DMS153 treated with DMSO at 0.1 percent for 48 hours (cell line): ENCODE measurements around the gene ATP9A.
"Not testable (repeated sequence)": the region's sequence is repeated elsewhere in the genome, so short reads cannot be mapped to it uniquely, and the experiment has no call there.

Experiments
- DNase-seq: peaks from one replicate; lab custom pipeline; 2025; ENCODE audit not compliant: unreplicated experiment; lab: John Stamatoyannopoulos, UW

ATP9A gene

DNA sequence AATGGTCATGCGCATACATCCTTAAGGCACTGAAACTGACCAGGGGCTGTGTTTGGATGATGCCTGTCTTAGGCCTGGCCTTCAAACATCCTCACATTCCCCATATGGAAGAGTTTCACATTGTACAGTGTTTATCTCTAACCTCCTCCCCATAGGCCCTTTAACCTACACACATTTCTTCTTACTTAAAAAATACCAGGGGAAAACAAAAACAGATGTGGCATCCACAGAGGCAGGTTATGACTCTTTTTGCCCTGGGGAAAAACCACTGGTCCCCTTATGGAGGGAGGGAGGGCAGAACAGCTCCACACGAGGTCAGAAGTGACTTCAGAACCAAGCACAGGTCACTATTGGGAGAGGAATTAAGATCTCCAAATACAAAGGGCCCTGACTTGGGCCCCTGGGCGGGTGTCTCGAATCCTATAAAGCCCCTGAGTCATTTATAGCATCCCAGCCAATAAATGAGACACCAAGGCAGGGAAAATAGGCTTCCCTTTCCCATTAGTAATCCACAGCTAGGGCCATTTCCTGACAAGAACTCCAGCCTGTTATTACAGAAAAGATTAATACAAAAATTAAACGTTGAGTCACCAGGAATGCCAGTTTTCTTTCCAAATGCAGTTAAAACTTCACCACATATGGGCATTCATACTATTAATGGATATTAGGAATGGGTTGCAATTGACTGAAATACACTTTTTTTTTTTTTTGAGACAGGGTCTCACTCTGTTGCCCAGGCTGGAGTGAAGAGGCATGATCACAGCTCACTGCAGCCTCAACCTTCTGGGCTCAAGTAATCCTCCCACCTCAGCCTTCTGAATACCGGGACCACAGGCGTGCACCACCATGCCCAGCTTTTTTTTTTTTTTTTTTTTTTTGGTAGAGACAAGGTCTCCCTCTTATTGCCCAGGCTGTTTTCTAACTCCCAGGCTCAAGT, 107.2 kb downstream of the ATP9A start:
- no peak for DNase-seq

DNA sequence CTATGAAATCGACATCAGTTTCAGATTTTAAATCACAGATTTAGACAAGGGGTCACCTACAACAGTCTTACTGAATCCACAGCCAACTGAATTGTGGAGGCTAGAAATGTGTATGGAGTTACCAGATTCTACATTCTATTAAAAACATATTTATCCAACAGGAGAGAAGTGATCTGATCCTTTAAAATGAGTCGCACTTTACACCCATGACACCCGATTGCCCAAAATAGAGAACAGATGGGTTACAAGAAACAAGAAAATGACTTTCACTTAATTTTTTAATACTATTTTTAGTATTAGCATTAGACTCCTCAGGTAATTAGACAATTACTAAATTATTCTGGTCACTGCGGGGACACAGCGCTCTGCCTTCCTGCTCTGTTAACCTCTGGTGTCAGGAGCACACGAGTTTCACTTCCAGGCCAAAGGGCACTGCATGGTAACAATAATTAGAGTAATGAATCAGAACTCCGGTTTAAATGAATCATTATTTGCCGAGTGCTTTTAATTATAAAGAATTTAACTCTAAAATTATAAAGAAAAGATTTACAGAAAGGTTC, 108.6 kb downstream of the ATP9A start:
- no peak for DNase-seq

DNA sequence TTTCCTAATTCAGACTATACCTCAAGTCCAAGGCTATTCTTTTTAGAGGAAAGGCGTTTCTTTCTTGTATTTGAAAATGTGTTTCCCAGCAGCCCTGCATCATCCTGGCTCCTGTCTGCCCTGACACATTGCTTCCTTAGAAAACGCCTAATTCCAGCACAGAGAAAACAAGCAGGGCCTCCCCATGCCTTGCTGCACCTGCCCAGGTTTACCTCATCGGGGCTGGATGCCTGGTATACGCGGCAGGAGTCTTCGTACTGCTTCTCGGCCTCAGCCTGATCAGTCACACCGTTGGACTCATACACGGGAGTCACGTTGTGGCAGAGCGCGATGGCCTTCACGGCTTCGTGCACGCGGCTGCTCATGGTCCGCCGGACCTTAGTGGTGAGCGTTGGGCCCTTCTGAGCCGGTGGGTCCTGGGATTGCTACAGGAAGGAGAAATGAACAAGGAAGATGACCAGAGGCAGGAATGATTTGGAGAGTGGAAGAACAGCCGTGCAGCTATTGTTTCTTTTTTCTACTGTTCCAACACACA, 111.4 kb downstream of the ATP9A start:
- DNase-seq, result no peak

- not testable (repeated sequence) for DNase-seq
These were observed 112.1 kb downstream of the ATP9A start for GRCh38 chr20:51656089-51656488.

- no peak for DNase-seq
These were observed 113.7 kb downstream of the ATP9A start for GRCh38 chr20:51654495-51654894.

DNA sequence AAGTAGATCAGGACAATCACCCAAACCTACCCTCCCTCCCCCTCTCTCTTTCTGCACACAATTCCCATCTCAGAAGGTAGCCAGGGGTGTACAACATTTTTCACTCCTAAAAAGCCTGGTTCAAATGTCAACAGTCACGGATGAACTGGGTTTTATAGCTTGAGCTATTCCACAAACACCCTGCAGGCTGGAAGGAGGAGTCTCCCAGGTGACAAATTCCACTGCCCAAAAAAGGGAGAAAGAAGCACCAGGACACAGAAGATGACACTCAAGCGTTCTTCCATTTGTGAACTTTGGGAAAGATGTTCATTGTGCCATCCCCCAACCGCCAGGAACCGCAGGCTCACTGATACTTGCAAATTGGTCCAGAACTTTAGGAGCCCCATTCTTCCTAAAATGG, 114.1 kb downstream of the ATP9A start:
- DNase-seq, result no peak

DNA sequence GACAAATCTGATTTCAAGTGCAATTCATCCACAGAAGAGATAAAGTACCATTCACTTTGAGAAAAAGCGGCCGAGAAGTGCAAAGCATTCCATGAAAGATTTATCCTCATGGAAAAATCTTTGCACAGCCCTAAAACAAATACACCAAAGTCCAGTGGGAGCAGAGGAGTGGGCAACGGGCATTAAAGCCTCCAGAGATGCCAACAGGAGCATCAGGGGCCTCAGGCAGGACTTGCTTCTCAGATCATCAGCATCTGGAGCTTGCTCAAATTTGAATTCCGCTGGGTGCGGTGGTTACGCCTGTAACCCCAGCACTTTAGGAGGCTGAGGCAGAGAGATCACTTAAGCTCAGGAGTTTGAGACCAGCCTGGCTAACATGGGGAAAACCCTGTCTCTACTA, 115.0 kb downstream of the ATP9A start:
- DNase-seq, result no peak

- DNase-seq, result no peak
These were observed 116.2 kb downstream of the ATP9A start for GRCh38 chr20:51651921-51652549.

DNA sequence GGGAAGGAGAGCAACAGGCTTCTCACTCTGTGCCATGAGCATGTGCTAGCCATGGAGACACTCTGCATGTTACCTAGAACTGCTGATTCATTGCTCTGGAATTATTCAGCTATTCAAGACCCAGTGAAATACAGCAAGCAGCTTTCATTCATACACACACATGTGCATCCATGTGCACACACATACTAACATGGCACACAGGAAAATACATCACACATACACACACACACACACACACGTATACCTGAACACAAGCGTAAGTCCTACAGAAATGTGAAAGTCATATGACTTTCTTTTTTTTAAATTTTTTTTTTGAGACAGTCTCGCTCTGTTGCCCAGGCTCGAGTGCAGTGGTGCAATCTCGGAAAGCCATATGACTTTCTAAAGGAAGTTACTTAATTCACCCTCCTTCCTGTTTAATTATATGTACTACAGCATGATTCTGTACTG, 117.5 kb downstream of the ATP9A start:
- DNase-seq, result no peak

DNA sequence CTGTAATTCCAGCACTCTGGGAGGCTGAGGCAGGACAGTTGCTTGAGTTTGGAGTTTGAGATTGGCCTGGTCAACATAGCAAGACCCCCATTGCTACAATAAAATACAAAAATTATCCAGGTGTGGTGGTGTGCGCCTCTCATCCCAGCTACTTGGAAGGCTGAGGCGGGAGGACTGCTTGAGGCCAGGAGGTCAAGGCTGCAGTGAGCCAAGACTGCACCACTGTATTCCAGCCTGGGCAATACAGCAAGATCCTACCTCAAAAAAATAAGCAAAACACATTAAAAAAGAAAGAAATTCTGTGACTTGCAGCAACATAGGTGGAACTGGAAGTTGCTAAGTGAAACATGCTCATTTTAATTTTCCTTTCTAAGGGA, 119.6 kb downstream of the ATP9A start:
- DNase-seq, result no peak

DNA sequence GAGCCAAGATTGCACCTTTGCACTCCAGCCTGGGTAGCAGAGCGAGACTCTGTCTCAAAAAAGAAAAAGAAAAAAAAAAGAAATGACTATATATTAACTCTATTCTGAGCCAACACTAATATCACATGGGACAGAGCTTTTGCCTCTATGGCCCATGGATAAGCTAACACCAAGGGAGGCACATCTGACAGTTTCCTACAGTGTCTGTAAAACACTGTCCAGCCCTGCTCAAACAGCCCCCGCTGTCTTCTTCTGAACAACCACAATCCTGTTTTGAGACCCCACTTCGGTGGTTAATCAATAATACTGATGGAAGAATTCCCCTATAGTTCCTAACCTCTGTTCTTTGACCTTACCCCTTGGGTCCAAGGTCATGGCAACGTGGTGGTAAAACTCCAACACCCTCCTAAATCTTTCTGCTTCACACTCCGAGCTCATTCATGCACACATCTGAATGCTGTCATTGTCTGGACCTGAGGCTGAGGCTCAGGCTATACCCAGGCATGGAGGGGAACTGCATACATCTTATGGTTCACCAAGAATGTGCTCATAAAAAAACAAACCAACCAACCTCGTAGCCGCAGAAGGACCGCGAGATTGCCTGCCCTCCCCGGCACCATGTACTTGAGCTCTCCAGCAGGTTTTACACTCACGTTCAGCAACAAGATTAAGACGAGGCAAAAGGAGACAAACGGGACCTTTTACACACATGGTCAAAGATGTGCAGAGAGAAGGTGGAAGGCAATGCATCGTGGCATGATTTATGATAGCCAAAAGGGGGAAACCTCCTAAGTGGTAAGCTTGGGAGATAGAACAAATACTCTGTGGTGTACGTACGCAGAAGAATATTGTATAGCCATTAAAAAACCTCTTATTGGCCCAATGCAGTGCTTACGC, 120.3 kb downstream of the ATP9A start:
- no peak for DNase-seq

DNA sequence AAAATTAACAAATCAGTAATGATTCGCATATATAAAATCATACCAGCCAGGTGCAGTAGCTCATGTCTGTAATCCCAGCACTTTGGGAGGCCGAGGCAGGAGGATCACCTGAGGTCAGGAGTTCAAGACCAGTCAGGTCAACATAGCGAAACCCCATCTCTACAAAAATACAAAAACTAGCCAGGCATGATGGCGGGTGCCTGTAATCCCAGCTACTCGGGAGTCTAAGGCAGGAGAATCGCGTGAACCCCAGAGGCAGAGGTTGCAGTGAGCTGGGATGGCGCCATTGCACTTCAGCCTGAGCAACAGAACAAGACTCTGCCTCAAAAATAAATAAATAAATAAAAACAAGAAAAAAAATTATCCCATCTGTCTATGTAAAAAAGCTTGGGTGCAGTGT, 124.4 kb downstream of the ATP9A start:
- not testable (repeated sequence) for DNase-seq

GRCh38 chr20:51643390-51643789, 124.8 kb downstream of the ATP9A start:
- DNase-seq, result no peak

GRCh38 chr20:51641866-51642265, 126.3 kb downstream of the ATP9A start:
- no peak for DNase-seq

GRCh38 chr20:51640743-51641142, 127.4 kb downstream of the ATP9A start:
- no peak for DNase-seq

DNA sequence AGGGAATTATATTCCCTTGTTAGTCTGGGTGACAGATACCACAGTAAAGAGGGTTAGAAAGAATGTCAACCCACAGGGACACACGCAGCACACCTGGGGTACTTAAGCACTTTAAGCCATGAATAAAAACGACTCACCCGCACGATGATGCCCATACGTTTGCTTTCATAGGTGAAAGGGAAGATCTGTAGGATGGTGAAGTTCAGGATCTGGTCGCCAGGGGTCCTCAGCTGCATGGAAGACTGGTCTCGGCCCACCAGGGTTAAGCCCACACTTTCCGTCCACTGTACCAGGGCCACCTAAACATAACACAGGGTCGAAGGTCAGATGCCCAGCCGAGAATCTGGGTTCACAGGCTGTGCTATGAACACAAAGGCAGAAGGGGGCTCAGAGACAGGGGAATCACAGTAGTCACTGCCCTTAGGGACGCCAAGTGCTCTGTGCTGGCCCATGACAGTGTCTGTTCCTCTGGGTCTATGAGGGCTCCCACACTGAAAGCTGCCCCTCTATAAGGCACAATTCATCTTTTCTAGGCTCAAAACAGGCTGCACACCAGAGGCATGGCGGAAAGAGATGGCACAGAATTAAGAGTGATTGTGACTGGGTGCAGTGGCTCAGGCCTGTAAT, 128.9 kb downstream of the ATP9A start:
- peak; percentile 33 for DNase-seq

DNA sequence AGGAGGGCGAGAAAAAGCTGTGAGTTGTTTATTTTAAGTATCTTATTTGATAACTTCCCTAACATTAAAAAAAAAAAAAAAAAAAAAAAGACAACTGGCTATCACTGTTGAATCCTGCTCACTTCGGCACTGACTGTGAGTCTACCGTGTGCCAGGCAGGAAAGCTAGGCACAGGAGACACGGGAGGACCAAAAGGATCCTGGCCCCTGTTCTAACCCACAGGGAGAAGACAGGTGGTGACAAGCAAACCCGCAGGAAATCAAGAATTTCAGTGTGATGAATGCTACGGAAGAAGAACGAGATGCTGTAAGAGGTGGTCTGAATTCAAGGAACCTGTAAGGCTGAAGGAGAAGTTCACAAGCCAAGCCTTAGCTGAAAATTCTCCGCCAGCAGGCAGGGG, 130.9 kb downstream of the ATP9A start:
- DNase-seq, result no peak

GRCh38 chr20:51636123-51636522, 132.1 kb downstream of the ATP9A start:
- no peak for DNase-seq

GRCh38 chr20:51635680-51636079, 132.5 kb downstream of the ATP9A start:
- no peak for DNase-seq

GRCh38 chr20:51634877-51635276, 133.3 kb downstream of the ATP9A start:
- DNase-seq, result no peak
